ENCODE measurements around the gene UQCRC1.

Gene UQCRC1

GRCh38 chr3:48595075-48595525, 14.3 kb downstream of the UQCRC1 start, which contains the start of gene COL7A1:
COL7A1 (minus strand) TSS chr3:48595329; CDS start chr3:48595159, 170 bp downstream.
- no peak for DNase-seq (ENCODE audit: low read depth)

GRCh38 chr3:48594417-48595049, 14.9 kb downstream of the UQCRC1 start:
- TF ChIP-seq MAX (IDR thresholded peaks at IDR 0.05; ENCODE audit: low read depth, low read length) (no peak), CTCF (IDR thresholded peaks at IDR 0.05; ENCODE audit: low read depth, low read length) (no peak), POLR2A (IDR thresholded peaks at IDR 0.05; ENCODE audit: extremely low read depth, insufficient read length) (no peak), MYC (IDR thresholded peaks at IDR 0.05; ENCODE audit: low read depth, low read length) (no peak)
- no peak overlapping the region for H3K4me3 ChIP-seq (ENCODE audit: low read depth, low read length)
- no peak for DNase-seq (ENCODE audit: low read depth)

More at GRCh38 chr3:48595075-48595525, 14.3 kb downstream of the UQCRC1 start, which contains the start of gene COL7A1:
- TF ChIP-seq MYC (IDR thresholded peaks at IDR 0.05; ENCODE audit: low read depth, low read length), result no peak
- TF ChIP-seq MAX (IDR thresholded peaks at IDR 0.05; ENCODE audit: low read depth, low read length), result no peak
- TF ChIP-seq POLR2A (IDR thresholded peaks at IDR 0.05; ENCODE audit: extremely low read depth, insufficient read length), result no peak
- no peak for TF ChIP-seq CTCF (IDR thresholded peaks at IDR 0.05; ENCODE audit: low read depth, low read length)
- H3K4me3 ChIP-seq (ENCODE audit: low read depth, low read length), result no peak within 1 kb of the TSS

- TF ChIP-seq POLR2A (IDR thresholded peaks at IDR 0.05; ENCODE audit: extremely low read depth, insufficient read length) (no peak), MYC (IDR thresholded peaks at IDR 0.05; ENCODE audit: low read depth, low read length) (no peak), CTCF (IDR thresholded peaks at IDR 0.05; ENCODE audit: low read depth, low read length) (no peak), MAX (IDR thresholded peaks at IDR 0.05; ENCODE audit: low read depth, low read length) (no peak)
- DNase-seq (ENCODE audit: low read depth), result no peak
- H3K4me3 ChIP-seq (ENCODE audit: low read depth, low read length), result no peak overlapping the region
These were observed 16.1 kb downstream of the UQCRC1 start for GRCh38 chr3:48593337-48593736.

GRCh38 chr3:48592519-48593087, 16.8 kb downstream of the UQCRC1 start:
- TF ChIP-seq POLR2A (IDR thresholded peaks at IDR 0.05; ENCODE audit: extremely low read depth, insufficient read length) (no peak), MYC (IDR thresholded peaks at IDR 0.05; ENCODE audit: low read depth, low read length) (no peak), CTCF (IDR thresholded peaks at IDR 0.05; ENCODE audit: low read depth, low read length) (no peak), MAX (IDR thresholded peaks at IDR 0.05; ENCODE audit: low read depth, low read length) (no peak)
- no peak overlapping the region for H3K4me3 ChIP-seq (ENCODE audit: low read depth, low read length)

GRCh38 chr3:48591886-48592518, 17.4 kb downstream of the UQCRC1 start:
- no peak for TF ChIP-seq MAX (IDR thresholded peaks at IDR 0.05; ENCODE audit: low read depth, low read length)
- TF ChIP-seq MYC (IDR thresholded peaks at IDR 0.05; ENCODE audit: low read depth, low read length), result no peak
- no peak for TF ChIP-seq CTCF (IDR thresholded peaks at IDR 0.05; ENCODE audit: low read depth, low read length)
- TF ChIP-seq POLR2A (IDR thresholded peaks at IDR 0.05; ENCODE audit: extremely low read depth, insufficient read length), result no peak
- no peak overlapping the region for H3K4me3 ChIP-seq (ENCODE audit: low read depth, low read length)
- DNase-seq (ENCODE audit: low read depth), result no peak

More at GRCh38 chr3:48592519-48593087, 16.8 kb downstream of the UQCRC1 start:
- DNase-seq (ENCODE audit: low read depth), result no peak

Data from NB4 (cell line).